BLaER1 treated with 17β-estradiol and CSF1 and Interleukin-3, amounts not matched to agents 10 nM and 100 nM (cell line): ENCODE data around the gene TRPM3.

Experiments used
- H3K27ac ChIP-seq, 11 experiments: shearing (Covaris generic); formaldehyde crosslinking; 2 replicates each; pipeline ENCODE4 v1.8.1; 2022
- H3K27me3 ChIP-seq, 11 experiments: shearing (Covaris generic); formaldehyde crosslinking; 2 replicates each; pipeline ENCODE4 v1.8.1; 2022
- H3K36me3 ChIP-seq, 11 experiments: shearing (Covaris generic); formaldehyde crosslinking; 2 replicates each; pipeline ENCODE4 v1.8.1; 2022
- H3K4me1 ChIP-seq, 10 experiments: shearing (Covaris generic); formaldehyde crosslinking; 2 replicates each; pipeline ENCODE4 v1.8.1; 2022
- H3K4me2 ChIP-seq, 11 experiments: shearing (Covaris generic); formaldehyde crosslinking; 2 replicates each; pipeline ENCODE4 v1.8.1; 2022
- H3K4me3 ChIP-seq, 10 experiments: shearing (Covaris generic); formaldehyde crosslinking; 2 replicates each; pipeline ENCODE4 v1.8.1; 2022
- H3K9ac ChIP-seq, 11 experiments: shearing (Covaris generic); formaldehyde crosslinking; 2 replicates each; pipeline ENCODE4 v1.8.1; 2022
- H3K9me3 ChIP-seq, 11 experiments: shearing (Covaris generic); formaldehyde crosslinking; replicated peaks in 1 of 11; 2 replicates each; pipeline ENCODE4 v1.8.1; 2022
- H4K20me1 ChIP-seq, 11 experiments: shearing (Covaris generic); formaldehyde crosslinking; 2 replicates each; pipeline ENCODE4 v1.8.1; 2022
- Cebpa-rat ChIP-seq, 11 experiments: shearing (Covaris generic); IDR thresholded peaks; 2 replicates each; pipeline ENCODE4 v1.8.1; 2022

TRPM3 gene

GRCh38 chr9:70902171-70902570 is 219.2 kb downstream of the TRPM3 start:
- Histone ChIP-seq H3K36me3 (no peaks in the 10 kb centered on the region), H3K27me3 (no peaks in the 10 kb centered on the region), H3K9me3 (no peaks in the 10 kb centered on the region), H3K4me1 (no peaks in the 10 kb centered on the region), H3K4me2 (no peak overlapping the region), H4K20me1 (no peaks in the 10 kb centered on the region), H3K4me3 (no peak overlapping the region), H3K27ac (no peak overlapping the region), H3K9ac (no peak overlapping the region)
- no peak for TF ChIP-seq Cebpa-rat (IDR thresholded peaks at IDR 0.05)

- no peak for TF ChIP-seq Cebpa-rat (IDR thresholded peaks at IDR 0.05)
- Histone ChIP-seq H3K4me1 (no peaks in the 10 kb centered on the region), H3K9ac (no peak overlapping the region), H3K27ac (no peak overlapping the region), H3K4me2 (no peak overlapping the region), H3K9me3 (no peaks in the 10 kb centered on the region), H3K4me3 (no peak overlapping the region), H3K36me3 (no peaks in the 10 kb centered on the region), H4K20me1 (no peaks in the 10 kb centered on the region), H3K27me3 (no peaks in the 10 kb centered on the region)
Observed at GRCh38 chr9:70901746-70902145, 219.7 kb downstream of the TRPM3 start.

- no peaks in the 10 kb centered on the region for H3K9me3 ChIP-seq
- no peak overlapping the region for H3K27ac ChIP-seq
- no peaks in the 10 kb centered on the region for H3K27me3 ChIP-seq
- H3K4me1 ChIP-seq: no peaks in the 10 kb centered on the region
- H4K20me1 ChIP-seq: no peaks in the 10 kb centered on the region
- H3K36me3 ChIP-seq: no peaks in the 10 kb centered on the region
- no peak for TF ChIP-seq Cebpa-rat (IDR thresholded peaks at IDR 0.05)
- H3K4me3 ChIP-seq: no peak overlapping the region
- H3K9ac ChIP-seq: no peak overlapping the region
- H3K4me2 ChIP-seq: no peak overlapping the region
Observed at GRCh38 chr9:70901013-70901412, 220.4 kb downstream of the TRPM3 start.

GRCh38 chr9:70893580-70894122 is 227.8 kb downstream of the TRPM3 start:
- Histone ChIP-seq H3K36me3 (no peaks in the 10 kb centered on the region), H3K9ac (no peak overlapping the region), H3K27ac (no peak overlapping the region), H3K4me1 (no peaks in the 10 kb centered on the region), H3K4me2 (no peak overlapping the region), H4K20me1 (no peaks in the 10 kb centered on the region), H3K9me3 (no peaks in the 10 kb centered on the region), H3K27me3 (no peaks in the 10 kb centered on the region), H3K4me3 (no peak overlapping the region)
- TF ChIP-seq Cebpa-rat (IDR thresholded peaks at IDR 0.05): no peak

GRCh38 chr9:70888471-70888870 is 232.9 kb downstream of the TRPM3 start:
- H3K4me1 ChIP-seq: no peaks in the 10 kb centered on the region
- no peak overlapping the region for H3K4me2 ChIP-seq
- no peak overlapping the region for H3K9ac ChIP-seq
- TF ChIP-seq Cebpa-rat (IDR thresholded peaks at IDR 0.05): no peak
- no peaks in the 10 kb centered on the region for H4K20me1 ChIP-seq
- no peaks in the 10 kb centered on the region for H3K27me3 ChIP-seq
- H3K36me3 ChIP-seq: no peaks in the 10 kb centered on the region
- no peak overlapping the region for H3K4me3 ChIP-seq
- H3K27ac ChIP-seq: no peak overlapping the region
- H3K9me3 ChIP-seq: no peaks in the 10 kb centered on the region

GRCh38 chr9:70887826-70888225 is 233.6 kb downstream of the TRPM3 start:
- Histone ChIP-seq H3K36me3 (no peaks in the 10 kb centered on the region), H3K4me3 (no peak overlapping the region), H4K20me1 (no peaks in the 10 kb centered on the region), H3K9ac (no peak overlapping the region), H3K4me2 (no peak overlapping the region), H3K27ac (no peak overlapping the region), H3K9me3 (no peaks in the 10 kb centered on the region), H3K27me3 (no peaks in the 10 kb centered on the region), H3K4me1 (no peaks in the 10 kb centered on the region)
- no peak for TF ChIP-seq Cebpa-rat (IDR thresholded peaks at IDR 0.05)

GRCh38 chr9:70883963-70884793 is 237.2 kb downstream of the TRPM3 start:
- Histone ChIP-seq H3K4me1 (no peaks in the 10 kb centered on the region), H3K9ac (no peak overlapping the region), H3K4me2 (no peak overlapping the region)

GRCh38 chr9:70883056-70883455 is 238.4 kb downstream of the TRPM3 start:
- TF ChIP-seq Cebpa-rat (IDR thresholded peaks at IDR 0.05): no peak
- Histone ChIP-seq H3K27me3 (no peaks in the 10 kb centered on the region), H3K9ac (no peak overlapping the region), H3K4me1 (no peaks in the 10 kb centered on the region), H3K27ac (no peak overlapping the region), H3K9me3 (no peaks in the 10 kb centered on the region), H3K4me2 (no peak overlapping the region), H3K4me3 (no peak overlapping the region), H3K36me3 (no peaks in the 10 kb centered on the region), H4K20me1 (no peaks in the 10 kb centered on the region)

More at GRCh38 chr9:70883963-70884793, 237.2 kb downstream of the TRPM3 start:
- no peaks in the 10 kb centered on the region for H3K36me3 ChIP-seq
- no peaks in the 10 kb centered on the region for H4K20me1 ChIP-seq
- H3K27me3 ChIP-seq: no peaks in the 10 kb centered on the region
- H3K27ac ChIP-seq: no peak overlapping the region
- no peaks in the 10 kb centered on the region for H3K9me3 ChIP-seq
- TF ChIP-seq Cebpa-rat (IDR thresholded peaks at IDR 0.05): no peak
- no peak overlapping the region for H3K4me3 ChIP-seq

- Histone ChIP-seq H3K9ac (no peak overlapping the region), H3K4me2 (no peak overlapping the region), H3K9me3 (no peaks in the 10 kb centered on the region), H3K27ac (no peak overlapping the region), H3K4me3 (no peak overlapping the region), H3K4me1 (no peaks in the 10 kb centered on the region), H3K27me3 (no peaks in the 10 kb centered on the region), H4K20me1 (no peaks in the 10 kb centered on the region), H3K36me3 (no peaks in the 10 kb centered on the region)
- TF ChIP-seq Cebpa-rat (IDR thresholded peaks at IDR 0.05): no peak
Observed at GRCh38 chr9:70881333-70881732, 240.1 kb downstream of the TRPM3 start.

- Histone ChIP-seq H3K4me3 (no peak overlapping the region), H3K9me3 (no peaks in the 10 kb centered on the region), H3K9ac (no peak overlapping the region), H3K27me3 (no peaks in the 10 kb centered on the region), H4K20me1 (no peaks in the 10 kb centered on the region), H3K27ac (no peak overlapping the region), H3K4me1 (no peaks in the 10 kb centered on the region), H3K4me2 (no peak overlapping the region), H3K36me3 (no peaks in the 10 kb centered on the region)
- no peak for TF ChIP-seq Cebpa-rat (IDR thresholded peaks at IDR 0.05)
Observed at GRCh38 chr9:70880535-70880934, 240.9 kb downstream of the TRPM3 start.
